GM23338 (cell line): ENCODE data around the gene KCNJ6.
"Not testable (repeated sequence)": the region's sequence is repeated elsewhere in the genome, so short reads cannot be mapped to it uniquely, and the experiment has no call there.

Experiments used
- CTCF ChIP-seq, 2 experiments: fragments of 200-600 bp in 1 of 2; sonication (generic) in 1 of 2; conservative IDR thresholded peaks; 2 replicates each; pipeline versions ENCODE4 v1.5.1 to v1.6.1; 2016 to 2017; ENCODE audit warnings: antibody characterized with exemption in 2 of 2, low read depth in 2 of 2, mild to moderate bottlenecking in 2 of 2, moderate library complexity in 1 of 2
- EZH2 ChIP-seq: fragments of 200-600 bp; sonication (generic); IDR thresholded peaks from one replicate; pipeline ENCODE4 v1.8.0; 2017; ENCODE audit warnings: antibody characterized with exemption, mild to moderate bottlenecking, low read depth; ENCODE audit not compliant: unreplicated experiment
- POLR2AphosphoS5 ChIP-seq: IDR thresholded peaks from 2 replicates; pipeline ENCODE4 v1.6.1; 2016; ENCODE audit warnings: antibody characterized with exemption, low read depth
- STAT1 ChIP-seq: IDR thresholded peaks from one replicate; pipeline ENCODE4 v1.6.1; 2016; ENCODE audit warnings: antibody characterized with exemption; ENCODE audit not compliant: unreplicated experiment

- not testable (repeated sequence) for TF ChIP-seq CTCF (conservative IDR thresholded peaks at IDR 0.05; ENCODE audit: low read depth in 2 of 2); POLR2AphosphoS5; EZH2; STAT1
These were observed 254.0 kb downstream of the KCNJ6 start for GRCh38 chr21:37662227-37662626.
